ENCODE measurements around the gene VSTM4.

- TF ChIP-seq CTCF (IDR thresholded peaks at IDR 0.05) (no peak), POLR2A (IDR thresholded peaks at IDR 0.05) (no peak)
These were observed 22.8 kb downstream of the VSTM4 start for GRCh38 chr10:49092477-49092876.

Measured in heart left ventricle (tissue), 13 donors.